CD4-positive, alpha-beta T cell (primary cell): ENCODE data around the gene TESK2. TPM values are rescaled to one million over a fixed set of nuclear protein-coding genes. Genes with fewer than 3 reads are reported as not detected.
A peak's percentile ranks its signal among the peaks of the same experiment; 100 is the strongest.

ENCODE experiments used
- ATAC-seq: fragments of 200-7000 bp; cut with Tn5 transposase; one replicate; pipeline ENCODE4 v1.10.0; 2022; ENCODE audit warnings: mild to moderate bottlenecking; ENCODE audit not compliant: poor library complexity
- CTCF ChIA-PET: fragments of 350-600 bp; sonication (Branson Sonifier 250); formaldehyde crosslinking; loops from one replicate; lab custom pipeline; 2021; ENCODE audit warnings: antibody characterized with exemption, inconsistent platforms; lab: Charles Lee
- POLR2A ChIA-PET: fragments of 350-600 bp; sonication (Branson Sonifier 250); formaldehyde crosslinking; loops from one replicate; lab custom pipeline; 2021; ENCODE audit warnings: antibody characterized with exemption, inconsistent platforms; lab: Charles Lee
- DNase-seq, 14 experiments: peaks; one replicate each; pipeline ENCODE4 v3.0.0-alpha.2; 2013 to 2020; ENCODE audit warnings: mixed read lengths in 2 of 14
- H3K27ac ChIP-seq, 2 donors: one replicate each; pipeline versions ENCODE4 v1.5.1 to v1.7.0; 2013; ENCODE audit warnings: low read length in 2 of 2, low read depth in 1 of 2, mild to moderate bottlenecking in 1 of 2
- H3K27me3 ChIP-seq, 2 experiments: 1 replicate in 1 of 2; 2 replicates in 1 of 2; pipeline versions ENCODE4 v1.6.1 to v1.7.0; 2013; ENCODE audit warnings: low read length in 2 of 2, control low read depth in 1 of 2, mild to moderate bottlenecking in 1 of 2, moderate library complexity in 1 of 2; ENCODE audit not compliant: insufficient read depth in 2 of 2, control insufficient read depth in 1 of 2
- H3K36me3 ChIP-seq: one replicate; pipeline ENCODE4 v1.6.1; 2013; ENCODE audit warnings: low read length, control low read depth; ENCODE audit not compliant: insufficient read depth
- H3K4me1 ChIP-seq: one replicate; pipeline ENCODE4 v1.6.1; 2013; ENCODE audit warnings: low read length, control low read depth; ENCODE audit not compliant: insufficient read depth
- H3K4me3 ChIP-seq: one replicate; pipeline ENCODE4 v1.5.1; 2013; ENCODE audit warnings: mild to moderate bottlenecking, low read length, moderate library complexity
- H3K9me3 ChIP-seq, 2 experiments: 1 replicate in 1 of 2; 2 replicates in 1 of 2; pipeline versions ENCODE4 v1.6.1 to v1.7.0; 2013; ENCODE audit warnings: low read length in 2 of 2, mild to moderate bottlenecking in 2 of 2, control low read depth in 1 of 2, moderate library complexity in 1 of 2; ENCODE audit not compliant: control insufficient read depth in 1 of 2, insufficient read depth in 1 of 2
- H3K27ac Mint-ChIP-seq: one replicate; pipeline ENCODE4 v1.8.0; 2020; ENCODE audit warnings: mixed read lengths
- H3K27me3 Mint-ChIP-seq: one replicate; pipeline ENCODE4 v1.8.0; 2021; ENCODE audit warnings: mixed read lengths
- H3K36me3 Mint-ChIP-seq: one replicate; pipeline ENCODE4 v1.8.0; 2021; ENCODE audit warnings: low read depth, mixed read lengths
- H3K4me1 Mint-ChIP-seq: one replicate; pipeline ENCODE4 v1.8.0; 2021; ENCODE audit warnings: low read depth, mixed read lengths
- H3K4me3 Mint-ChIP-seq: one replicate; pipeline ENCODE4 v1.8.0; 2020; ENCODE audit warnings: mild to moderate bottlenecking, mixed read lengths
- H3K9me3 Mint-ChIP-seq: one replicate; pipeline ENCODE4 v1.8.0; 2020; ENCODE audit warnings: mixed read lengths
- intact Hi-C, 2 experiments: fragments of 100-400 bp; cut with DNase I in 1 of 2; cut with micrococcal nuclease in 1 of 2; formaldehyde crosslinking; loops; one replicate each; pipeline versions ENCODE4 v1.15.1 to v1.9.0; 2023 to 2025; cut with DNase I, micrococcal nuclease
- total RNA-seq, 174 experiments: library from RNA in 2 of 174; stranded (reverse) in 2 of 174; gene quantifications; one replicate each; pipeline ENCODE4 v1.2.3 and lab custom pipeline; 2021 to 2026
- TF ChIP-seq, protein P1 (sequence below): fragments of 200-600 bp; IDR thresholded peaks from one replicate; pipeline ENCODE4 v1.8.0; 2022; ENCODE audit warnings: antibody characterized with exemption, mild to moderate bottlenecking

The TESK2 gene
- total RNA-seq, 2 experiments from 2014 or later: 2.8 to 3.4 TPM

DNA sequence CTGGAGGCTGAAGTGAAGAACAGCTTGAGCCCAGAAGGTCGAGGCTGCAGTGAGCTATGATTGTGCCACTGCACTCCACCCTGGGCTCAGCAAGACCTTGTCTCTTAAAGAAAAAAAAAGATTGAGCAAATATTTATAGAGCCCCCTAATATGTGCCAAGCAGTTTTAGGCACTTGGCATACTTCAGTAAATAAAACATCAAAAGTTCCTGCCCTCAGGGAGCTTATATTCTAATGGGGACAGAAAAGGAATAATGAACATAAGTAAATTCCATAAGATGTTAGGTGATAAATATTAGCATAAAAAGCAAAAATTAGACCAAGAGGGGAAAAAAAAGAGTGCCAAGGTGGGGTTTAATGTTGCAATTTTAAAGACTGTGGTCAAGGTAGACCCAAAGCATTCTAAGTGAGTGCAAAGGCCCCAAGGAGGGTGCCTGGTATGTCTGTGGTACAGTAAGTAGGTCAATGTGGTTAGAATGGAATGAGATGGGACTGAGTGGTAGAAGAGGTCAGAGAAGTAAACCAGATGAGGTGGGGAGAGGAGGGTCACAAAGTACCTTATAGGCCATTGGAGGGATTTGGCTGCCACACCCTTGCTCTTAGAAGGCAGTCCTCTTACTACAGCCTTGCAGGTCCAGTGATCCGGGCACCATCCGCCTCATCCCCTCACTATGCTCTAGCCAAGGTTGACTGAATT, 153.2 kb downstream of the TESK2 start:
- TF ChIP-seq, protein P1, sequence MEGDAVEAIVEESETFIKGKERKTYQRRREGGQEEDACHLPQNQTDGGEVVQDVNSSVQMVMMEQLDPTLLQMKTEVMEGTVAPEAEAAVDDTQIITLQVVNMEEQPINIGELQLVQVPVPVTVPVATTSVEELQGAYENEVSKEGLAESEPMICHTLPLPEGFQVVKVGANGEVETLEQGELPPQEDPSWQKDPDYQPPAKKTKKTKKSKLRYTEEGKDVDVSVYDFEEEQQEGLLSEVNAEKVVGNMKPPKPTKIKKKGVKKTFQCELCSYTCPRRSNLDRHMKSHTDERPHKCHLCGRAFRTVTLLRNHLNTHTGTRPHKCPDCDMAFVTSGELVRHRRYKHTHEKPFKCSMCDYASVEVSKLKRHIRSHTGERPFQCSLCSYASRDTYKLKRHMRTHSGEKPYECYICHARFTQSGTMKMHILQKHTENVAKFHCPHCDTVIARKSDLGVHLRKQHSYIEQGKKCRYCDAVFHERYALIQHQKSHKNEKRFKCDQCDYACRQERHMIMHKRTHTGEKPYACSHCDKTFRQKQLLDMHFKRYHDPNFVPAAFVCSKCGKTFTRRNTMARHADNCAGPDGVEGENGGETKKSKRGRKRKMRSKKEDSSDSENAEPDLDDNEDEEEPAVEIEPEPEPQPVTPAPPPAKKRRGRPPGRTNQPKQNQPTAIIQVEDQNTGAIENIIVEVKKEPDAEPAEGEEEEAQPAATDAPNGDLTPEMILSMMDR: no peak
- Histone ChIP-seq H3K27ac (no peak overlapping the region), H3K36me3 (peaks cover 33% of the 10 kb centered on the region), H3K27me3 (no peaks in the 10 kb centered on the region), H3K4me1 (peaks cover 45% of the 10 kb centered on the region), H3K4me3 (no peak overlapping the region), H3K9me3 (no peaks in the 10 kb centered on the region)
- ATAC-seq: no peak
- POLR2A ChIA-PET: interaction anchor here (1.7 to 3.8 kb wide), 2 partner anchors 34 to 154 kb away, joined by 6 to 76 read pairs; partner anchors contain the start of gene TESK2
- Mint-ChIP-seq H3K36me3 (peaks cover 51% of the 10 kb centered on the region), H3K27me3 (no peaks in the 10 kb centered on the region), H3K4me1 (peaks cover 66% of the 10 kb centered on the region), H3K9me3 (no peaks in the 10 kb centered on the region), H3K4me3 (peak overlapping the region; percentile 56), H3K27ac (peak overlapping the region; percentile 8)
- DNase-seq: no peak
- CTCF ChIA-PET: interaction anchor here (0.7 to 1.5 kb wide), 3 partner anchors 10 to 156 kb away, joined by 3 to 7 read pairs (median 4); no protein-coding TSS in a partner anchor
- intact Hi-C loops: no loop called here

DNA sequence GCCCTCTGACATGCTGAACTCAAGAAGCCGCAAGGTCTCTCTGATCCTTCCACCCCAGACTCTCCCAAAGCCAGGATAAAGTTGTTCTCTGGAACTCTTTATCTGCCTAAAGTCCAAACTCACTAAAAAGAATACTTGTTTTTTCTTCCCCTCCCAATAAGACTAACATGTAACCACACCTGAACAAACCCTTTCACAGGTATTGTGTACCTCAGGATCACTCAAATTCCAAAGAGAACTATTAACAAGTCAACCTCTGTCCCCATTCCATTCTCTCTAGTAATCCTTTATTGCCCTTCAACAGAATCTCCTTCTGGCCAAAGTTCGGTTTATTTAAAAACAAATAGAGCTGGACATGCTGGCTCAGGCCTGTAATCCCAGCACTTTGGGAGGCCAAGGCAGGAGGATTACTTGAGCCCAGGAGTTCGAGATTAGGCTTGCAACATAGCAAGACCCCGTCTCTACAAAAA, 155.1 kb downstream of the TESK2 start:
- H3K4me1 ChIP-seq: peaks cover 26% of the 10 kb centered on the region
- H3K27me3 Mint-ChIP-seq: no peaks in the 10 kb centered on the region
- H3K36me3 ChIP-seq: peaks cover 29% of the 10 kb centered on the region
- no peak overlapping the region for H3K4me3 Mint-ChIP-seq
- H3K36me3 Mint-ChIP-seq: peaks cover 41% of the 10 kb centered on the region
- H3K4me3 ChIP-seq: no peak overlapping the region
- TF ChIP-seq, protein P1: no peak
- intact Hi-C loops: no loop called here
- CTCF ChIA-PET: interaction anchor here (0.7 kb wide), 1 partner anchor 29 kb away, joined by 3 read pairs; no protein-coding TSS in a partner anchor
- no peaks in the 10 kb centered on the region for H3K9me3 Mint-ChIP-seq
- no peaks in the 10 kb centered on the region for H3K9me3 ChIP-seq
- no peak overlapping the region for H3K27ac ChIP-seq
- POLR2A ChIA-PET: no interaction called here
- H3K27ac Mint-ChIP-seq: no peak overlapping the region
- no peaks in the 10 kb centered on the region for H3K27me3 ChIP-seq
- DNase-seq: no peak
- peaks cover 47% of the 10 kb centered on the region for H3K4me1 Mint-ChIP-seq
- no peak for ATAC-seq

DNA sequence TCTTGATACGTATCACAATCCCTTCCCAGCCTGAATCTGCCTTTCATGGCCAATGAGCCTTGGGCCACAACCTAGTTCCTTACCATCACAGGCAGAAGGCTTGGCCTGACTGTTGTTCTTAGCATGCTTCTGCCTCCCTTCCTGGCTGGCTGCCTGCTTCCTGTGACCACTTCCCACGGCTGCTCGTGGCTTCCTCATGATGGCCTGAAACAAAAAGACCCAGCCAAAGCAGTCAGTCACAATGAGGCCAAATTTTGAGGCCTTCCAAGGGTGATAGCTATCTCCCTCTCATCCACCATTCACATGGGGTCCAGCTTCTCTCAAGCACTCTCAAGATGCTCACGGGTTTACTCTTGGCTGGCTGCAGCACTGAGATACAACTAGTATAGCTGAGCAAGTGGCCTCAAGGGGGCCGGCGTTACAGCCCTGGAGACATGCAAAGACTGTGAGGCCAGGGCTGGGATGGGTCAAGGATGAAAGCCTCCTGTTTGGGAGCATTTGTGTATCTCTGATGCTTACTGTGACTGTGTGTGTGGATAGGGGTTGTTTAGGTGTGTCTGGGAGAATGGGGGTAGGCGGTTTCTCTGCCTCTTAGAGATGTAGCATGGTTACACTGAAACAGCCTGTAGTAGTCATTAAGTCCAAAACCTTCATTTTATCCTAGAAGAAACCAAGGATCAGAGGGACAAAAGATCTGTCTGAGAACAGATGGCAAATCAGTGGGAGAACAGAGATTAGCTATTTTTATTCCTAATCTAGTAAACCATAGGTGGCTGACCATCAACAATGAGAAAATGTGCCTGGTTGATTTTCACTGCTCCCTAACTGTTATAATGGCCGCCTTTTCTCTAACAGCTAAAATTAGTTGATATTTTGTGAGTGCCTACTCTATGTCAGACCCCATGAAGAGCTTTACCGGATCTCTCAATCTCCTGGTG, 156.4 kb downstream of the TESK2 start:
- H3K4me1 Mint-ChIP-seq: peaks cover 36% of the 10 kb centered on the region
- no peaks in the 10 kb centered on the region for H3K27me3 Mint-ChIP-seq
- CTCF ChIA-PET: interaction anchor here (0.8 kb wide), 1 partner anchor 11 kb away, joined by 3 read pairs; no protein-coding TSS in a partner anchor
- intact Hi-C loops: no loop called here
- peaks cover 45% of the 10 kb centered on the region for H3K36me3 Mint-ChIP-seq
- H3K4me3 Mint-ChIP-seq: no peak overlapping the region
- H3K27ac Mint-ChIP-seq: peak overlapping the region; percentile 47
- TF ChIP-seq, protein P1: no peak
- DNase-seq: no peak
- H3K4me3 ChIP-seq: no peak overlapping the region
- POLR2A ChIA-PET: interaction anchor here (1.1 kb wide), 1 partner anchor 323 kb away, joined by 3 read pairs; the partner anchor contains the start of gene HECTD3
- H3K27me3 ChIP-seq: no peaks in the 10 kb centered on the region
- no peaks in the 10 kb centered on the region for H3K9me3 ChIP-seq
- H3K4me1 ChIP-seq: peaks cover 20% of the 10 kb centered on the region
- H3K36me3 ChIP-seq: peaks cover 33% of the 10 kb centered on the region
- H3K27ac ChIP-seq: no peak overlapping the region
- H3K9me3 Mint-ChIP-seq: no peaks in the 10 kb centered on the region
- ATAC-seq: no peak
